ENCODE data around the gene MRPL17. TPM values are rescaled to one million over a fixed set of nuclear protein-coding genes. Genes with fewer than 3 reads are reported as not detected.

MRPL17 gene
- total and polyA plus RNA-seq, 2 of the 13 experiments (the other 11 are each of a cell fraction or from before 2014, with no cell fraction given): 59.4 to 90.0 TPM

DNA sequence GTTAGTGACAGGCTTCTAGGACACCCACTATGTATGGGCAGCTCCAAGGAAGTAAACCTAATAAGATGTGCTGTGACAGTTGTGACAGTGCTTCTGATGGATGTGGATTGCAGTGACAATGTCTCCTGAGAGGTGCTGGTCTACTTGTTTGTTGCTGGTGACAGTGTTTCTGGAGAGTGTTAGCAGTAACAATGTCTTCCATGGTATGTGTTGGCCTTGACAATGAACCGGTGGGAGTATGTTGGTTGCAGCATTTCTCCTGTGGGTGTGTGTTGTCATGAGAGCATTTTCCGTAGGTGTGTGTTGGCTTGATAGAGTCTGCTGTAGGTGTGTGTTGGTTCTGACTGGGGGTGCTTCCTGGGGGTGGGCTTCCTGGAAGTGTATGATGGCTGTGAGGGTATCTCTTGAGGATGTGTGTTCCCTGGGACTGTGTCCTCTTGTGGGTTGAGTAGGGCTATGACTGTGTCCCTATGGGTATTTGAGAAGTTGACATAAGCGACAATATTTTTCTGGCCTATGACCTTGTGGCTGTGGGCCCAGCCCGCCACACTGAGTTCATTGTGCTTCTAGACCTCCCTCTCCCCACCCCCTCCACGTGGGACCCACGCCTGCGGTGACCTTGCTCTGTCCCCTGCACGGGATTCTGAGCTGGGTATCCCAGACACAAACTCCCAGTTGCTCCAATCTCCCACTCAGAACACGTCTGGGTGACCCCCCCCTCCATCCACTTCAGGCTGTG, 28.7 kb downstream of the MRPL17 start (continued):
- TF ChIP-seq, protein P1, sequence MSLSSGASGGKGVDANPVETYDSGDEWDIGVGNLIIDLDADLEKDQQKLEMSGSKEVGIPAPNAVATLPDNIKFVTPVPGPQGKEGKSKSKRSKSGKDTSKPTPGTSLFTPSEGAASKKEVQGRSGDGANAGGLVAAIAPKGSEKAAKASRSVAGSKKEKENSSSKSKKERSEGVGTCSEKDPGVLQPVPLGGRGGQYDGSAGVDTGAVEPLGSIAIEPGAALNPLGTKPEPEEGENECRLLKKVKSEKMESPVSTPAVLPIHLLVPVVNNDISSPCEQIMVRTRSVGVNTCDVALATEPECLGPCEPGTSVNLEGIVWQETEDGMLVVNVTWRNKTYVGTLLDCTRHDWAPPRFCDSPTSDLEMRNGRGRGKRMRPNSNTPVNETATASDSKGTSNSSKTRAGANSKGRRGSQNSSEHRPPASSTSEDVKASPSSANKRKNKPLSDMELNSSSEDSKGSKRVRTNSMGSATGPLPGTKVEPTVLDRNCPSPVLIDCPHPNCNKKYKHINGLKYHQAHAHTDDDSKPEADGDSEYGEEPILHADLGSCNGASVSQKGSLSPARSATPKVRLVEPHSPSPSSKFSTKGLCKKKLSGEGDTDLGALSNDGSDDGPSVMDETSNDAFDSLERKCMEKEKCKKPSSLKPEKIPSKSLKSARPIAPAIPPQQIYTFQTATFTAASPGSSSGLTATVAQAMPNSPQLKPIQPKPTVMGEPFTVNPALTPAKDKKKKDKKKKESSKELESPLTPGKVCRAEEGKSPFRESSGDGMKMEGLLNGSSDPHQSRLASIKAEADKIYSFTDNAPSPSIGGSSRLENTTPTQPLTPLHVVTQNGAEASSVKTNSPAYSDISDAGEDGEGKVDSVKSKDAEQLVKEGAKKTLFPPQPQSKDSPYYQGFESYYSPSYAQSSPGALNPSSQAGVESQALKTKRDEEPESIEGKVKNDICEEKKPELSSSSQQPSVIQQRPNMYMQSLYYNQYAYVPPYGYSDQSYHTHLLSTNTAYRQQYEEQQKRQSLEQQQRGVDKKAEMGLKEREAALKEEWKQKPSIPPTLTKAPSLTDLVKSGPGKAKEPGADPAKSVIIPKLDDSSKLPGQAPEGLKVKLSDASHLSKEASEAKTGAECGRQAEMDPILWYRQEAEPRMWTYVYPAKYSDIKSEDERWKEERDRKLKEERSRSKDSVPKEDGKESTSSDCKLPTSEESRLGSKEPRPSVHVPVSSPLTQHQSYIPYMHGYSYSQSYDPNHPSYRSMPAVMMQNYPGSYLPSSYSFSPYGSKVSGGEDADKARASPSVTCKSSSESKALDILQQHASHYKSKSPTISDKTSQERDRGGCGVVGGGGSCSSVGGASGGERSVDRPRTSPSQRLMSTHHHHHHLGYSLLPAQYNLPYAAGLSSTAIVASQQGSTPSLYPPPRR (CRISPR knock-in tag; IDR thresholded peaks at IDR 0.05; ENCODE audit: borderline replicate concordance): peak; percentile 92
- TF ChIP-seq HDAC2 (CRISPR knock-in tag; IDR thresholded peaks at IDR 0.05) (0 out of 2 replicates have a peak, but pooled peaks have one; percentile 28), ZBTB42 (CRISPR knock-in tag; IDR thresholded peaks at IDR 0.05) (no peak), MAX (IDR thresholded peaks at IDR 0.05) (peak; percentile 48; the same call in 1 of the 2 replicates), ZNF7 (CRISPR knock-in tag; IDR thresholded peaks at IDR 0.05) (no peak), HHEX (CRISPR knock-in tag; IDR thresholded peaks at IDR 0.05) (peak; percentile 95), ZNF235 (CRISPR knock-in tag; IDR thresholded peaks at IDR 0.05; ENCODE audit: borderline replicate concordance) (no peak), NCOR1 (IDR thresholded peaks at IDR 0.05; ENCODE audit: borderline replicate concordance, low read length) (no peak), KDM1A (CRISPR knock-in tag; IDR thresholded peaks at IDR 0.05) (no peak), ZNF761 (CRISPR knock-in tag; conservative IDR thresholded peaks at IDR 0.05) (no peak), HMG20B (CRISPR knock-in tag; conservative IDR thresholded peaks at IDR 0.05) (peak; percentile 61), PITX1 (CRISPR knock-in tag; IDR thresholded peaks at IDR 0.05) (peak; percentile 29; the same call in 1 of the 2 replicates), BHLHE40 (IDR thresholded peaks at IDR 0.05; ENCODE audit: low read length) (peak; percentile 87), NR2F2 (IDR thresholded peaks at IDR 0.05; ENCODE audit: borderline replicate concordance, low read depth) (peak; percentile 96)
- TF ChIP-seq, protein P2, sequence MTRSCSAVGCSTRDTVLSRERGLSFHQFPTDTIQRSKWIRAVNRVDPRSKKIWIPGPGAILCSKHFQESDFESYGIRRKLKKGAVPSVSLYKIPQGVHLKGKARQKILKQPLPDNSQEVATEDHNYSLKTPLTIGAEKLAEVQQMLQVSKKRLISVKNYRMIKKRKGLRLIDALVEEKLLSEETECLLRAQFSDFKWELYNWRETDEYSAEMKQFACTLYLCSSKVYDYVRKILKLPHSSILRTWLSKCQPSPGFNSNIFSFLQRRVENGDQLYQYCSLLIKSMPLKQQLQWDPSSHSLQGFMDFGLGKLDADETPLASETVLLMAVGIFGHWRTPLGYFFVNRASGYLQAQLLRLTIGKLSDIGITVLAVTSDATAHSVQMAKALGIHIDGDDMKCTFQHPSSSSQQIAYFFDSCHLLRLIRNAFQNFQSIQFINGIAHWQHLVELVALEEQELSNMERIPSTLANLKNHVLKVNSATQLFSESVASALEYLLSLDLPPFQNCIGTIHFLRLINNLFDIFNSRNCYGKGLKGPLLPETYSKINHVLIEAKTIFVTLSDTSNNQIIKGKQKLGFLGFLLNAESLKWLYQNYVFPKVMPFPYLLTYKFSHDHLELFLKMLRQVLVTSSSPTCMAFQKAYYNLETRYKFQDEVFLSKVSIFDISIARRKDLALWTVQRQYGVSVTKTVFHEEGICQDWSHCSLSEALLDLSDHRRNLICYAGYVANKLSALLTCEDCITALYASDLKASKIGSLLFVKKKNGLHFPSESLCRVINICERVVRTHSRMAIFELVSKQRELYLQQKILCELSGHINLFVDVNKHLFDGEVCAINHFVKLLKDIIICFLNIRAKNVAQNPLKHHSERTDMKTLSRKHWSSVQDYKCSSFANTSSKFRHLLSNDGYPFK (CRISPR knock-in tag; IDR thresholded peaks at IDR 0.05; ENCODE audit: borderline replicate concordance): no peak
- TF ChIP-seq, protein P3, sequence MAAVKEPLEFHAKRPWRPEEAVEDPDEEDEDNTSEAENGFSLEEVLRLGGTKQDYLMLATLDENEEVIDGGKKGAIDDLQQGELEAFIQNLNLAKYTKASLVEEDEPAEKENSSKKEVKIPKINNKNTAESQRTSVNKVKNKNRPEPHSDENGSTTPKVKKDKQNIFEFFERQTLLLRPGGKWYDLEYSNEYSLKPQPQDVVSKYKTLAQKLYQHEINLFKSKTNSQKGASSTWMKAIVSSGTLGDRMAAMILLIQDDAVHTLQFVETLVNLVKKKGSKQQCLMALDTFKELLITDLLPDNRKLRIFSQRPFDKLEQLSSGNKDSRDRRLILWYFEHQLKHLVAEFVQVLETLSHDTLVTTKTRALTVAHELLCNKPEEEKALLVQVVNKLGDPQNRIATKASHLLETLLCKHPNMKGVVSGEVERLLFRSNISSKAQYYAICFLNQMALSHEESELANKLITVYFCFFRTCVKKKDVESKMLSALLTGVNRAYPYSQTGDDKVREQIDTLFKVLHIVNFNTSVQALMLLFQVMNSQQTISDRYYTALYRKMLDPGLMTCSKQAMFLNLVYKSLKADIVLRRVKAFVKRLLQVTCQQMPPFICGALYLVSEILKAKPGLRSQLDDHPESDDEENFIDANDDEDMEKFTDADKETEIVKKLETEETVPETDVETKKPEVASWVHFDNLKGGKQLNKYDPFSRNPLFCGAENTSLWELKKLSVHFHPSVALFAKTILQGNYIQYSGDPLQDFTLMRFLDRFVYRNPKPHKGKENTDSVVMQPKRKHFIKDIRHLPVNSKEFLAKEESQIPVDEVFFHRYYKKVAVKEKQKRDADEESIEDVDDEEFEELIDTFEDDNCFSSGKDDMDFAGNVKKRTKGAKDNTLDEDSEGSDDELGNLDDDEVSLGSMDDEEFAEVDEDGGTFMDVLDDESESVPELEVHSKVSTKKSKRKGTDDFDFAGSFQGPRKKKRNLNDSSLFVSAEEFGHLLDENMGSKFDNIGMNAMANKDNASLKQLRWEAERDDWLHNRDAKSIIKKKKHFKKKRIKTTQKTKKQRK (IDR thresholded peaks at IDR 0.05; ENCODE audit: low read length): no peak
- TF ChIP-seq, protein P4, sequence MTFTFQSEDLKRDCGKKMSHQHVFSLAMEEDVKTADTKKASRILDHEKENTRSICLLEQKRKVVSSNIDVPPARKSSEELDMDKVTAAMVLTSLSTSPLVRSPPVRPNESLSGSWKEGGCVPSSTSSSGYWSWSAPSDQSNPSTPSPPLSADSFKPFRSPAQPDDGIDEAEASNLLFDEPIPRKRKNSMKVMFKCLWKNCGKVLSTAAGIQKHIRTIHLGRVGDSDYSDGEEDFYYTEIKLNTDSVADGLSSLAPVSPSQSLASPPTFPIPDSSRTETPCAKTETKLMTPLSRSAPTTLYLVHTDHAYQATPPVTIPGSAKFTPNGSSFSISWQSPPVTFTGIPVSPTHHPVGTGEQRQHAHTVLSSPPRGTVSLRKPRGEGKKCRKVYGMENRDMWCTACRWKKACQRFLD (CRISPR knock-in tag; IDR thresholded peaks at IDR 0.05; ENCODE audit: borderline replicate concordance): no peak

All from HepG2 (cell line).